ENCODE data around the gene FGFR2. TPM values are rescaled to one million over a fixed set of nuclear protein-coding genes. Genes with fewer than 3 reads are reported as not detected.

Gene FGFR2
- total and polyA plus RNA-seq, 4 donors: 11.4 to 69.9 (median 31.9) TPM

DNA sequence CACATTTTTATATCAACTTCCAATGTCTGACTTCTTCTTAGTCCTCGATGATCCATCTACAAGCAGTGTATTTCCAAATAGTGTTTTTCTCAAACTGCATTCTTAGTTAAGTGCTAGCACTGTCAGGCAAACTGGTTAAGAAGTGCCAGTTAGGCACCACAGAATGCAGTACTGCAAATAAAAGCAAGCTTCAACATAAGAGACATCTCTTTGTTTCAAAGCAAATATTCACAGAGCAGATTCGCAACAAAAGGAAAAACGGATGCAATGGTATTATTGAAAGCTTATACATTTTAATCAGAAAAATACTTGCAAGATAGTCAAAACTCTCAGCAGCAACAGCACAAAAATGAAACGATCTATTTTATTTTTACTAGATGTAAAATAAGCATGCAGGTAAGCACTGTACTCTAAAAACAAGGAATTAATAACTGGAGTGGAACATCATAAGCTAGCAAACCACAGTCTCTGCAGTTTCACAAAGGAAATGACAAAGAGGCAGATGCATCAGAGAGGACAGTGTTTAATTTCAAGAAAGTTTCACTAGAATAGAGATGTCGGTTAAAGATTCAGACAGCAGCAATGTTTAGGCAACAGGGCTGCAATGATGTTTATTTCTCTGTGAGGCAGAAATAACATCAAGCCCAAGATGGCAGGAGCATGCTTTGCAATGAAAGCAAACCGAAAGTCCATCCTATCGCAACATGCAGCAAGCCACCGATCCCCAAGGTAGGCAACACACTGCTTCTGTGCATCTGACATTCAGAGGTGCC lies 82.0 kb downstream of the FGFR2 start (continued):
- TF ChIP-seq, protein P1, sequence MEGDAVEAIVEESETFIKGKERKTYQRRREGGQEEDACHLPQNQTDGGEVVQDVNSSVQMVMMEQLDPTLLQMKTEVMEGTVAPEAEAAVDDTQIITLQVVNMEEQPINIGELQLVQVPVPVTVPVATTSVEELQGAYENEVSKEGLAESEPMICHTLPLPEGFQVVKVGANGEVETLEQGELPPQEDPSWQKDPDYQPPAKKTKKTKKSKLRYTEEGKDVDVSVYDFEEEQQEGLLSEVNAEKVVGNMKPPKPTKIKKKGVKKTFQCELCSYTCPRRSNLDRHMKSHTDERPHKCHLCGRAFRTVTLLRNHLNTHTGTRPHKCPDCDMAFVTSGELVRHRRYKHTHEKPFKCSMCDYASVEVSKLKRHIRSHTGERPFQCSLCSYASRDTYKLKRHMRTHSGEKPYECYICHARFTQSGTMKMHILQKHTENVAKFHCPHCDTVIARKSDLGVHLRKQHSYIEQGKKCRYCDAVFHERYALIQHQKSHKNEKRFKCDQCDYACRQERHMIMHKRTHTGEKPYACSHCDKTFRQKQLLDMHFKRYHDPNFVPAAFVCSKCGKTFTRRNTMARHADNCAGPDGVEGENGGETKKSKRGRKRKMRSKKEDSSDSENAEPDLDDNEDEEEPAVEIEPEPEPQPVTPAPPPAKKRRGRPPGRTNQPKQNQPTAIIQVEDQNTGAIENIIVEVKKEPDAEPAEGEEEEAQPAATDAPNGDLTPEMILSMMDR (IDR thresholded peaks at IDR 0.05; ENCODE audit: low read depth, low read length, missing input control): no peak

DNA sequence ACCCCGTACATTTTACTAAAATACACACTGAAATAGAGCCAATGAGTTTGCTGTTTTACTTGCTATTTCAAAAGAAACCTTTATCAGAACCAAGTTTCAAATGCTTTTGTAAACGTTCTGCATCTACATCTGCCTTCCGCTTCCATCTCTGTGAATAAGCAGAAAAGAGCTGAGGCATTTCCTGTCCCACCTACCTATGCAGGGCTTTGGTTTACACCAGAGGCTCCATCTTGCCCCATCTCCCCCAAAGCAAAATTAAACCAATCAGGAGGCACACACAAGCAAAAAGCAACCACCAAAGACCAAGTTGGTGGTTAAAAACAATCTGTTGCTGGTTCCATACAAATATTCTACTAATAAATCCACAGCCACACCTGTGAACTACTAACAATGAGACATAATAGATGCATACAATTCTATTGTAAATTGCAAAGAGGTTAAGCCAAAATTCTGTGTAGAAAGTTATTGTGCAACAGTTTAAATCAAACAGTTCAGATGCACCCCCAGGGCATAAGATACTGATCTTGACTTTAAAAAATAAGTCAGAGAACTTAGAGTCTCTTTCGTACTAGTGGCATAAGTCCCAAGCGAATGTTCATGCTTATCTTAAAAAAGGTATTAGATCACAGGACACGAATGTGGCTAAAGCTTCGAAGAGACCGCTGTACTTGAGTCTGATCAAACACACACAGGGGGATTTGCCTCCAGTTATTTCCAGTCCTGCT lies 83.9 kb downstream of the FGFR2 start:
- no peak overlapping the region for H3K9ac ChIP-seq (ENCODE audit: low read depth in 1 of 2, low read length in 2 of 2)
- no peak for DNase-seq (ENCODE audit: low spot score)
- H3K4me1 ChIP-seq (ENCODE audit: control insufficient read depth in 4 of 4, insufficient read depth in 4 of 4, low read length in 3 of 4): no peaks in the 10 kb centered on the region
- H3K27me3 ChIP-seq (ENCODE audit: control insufficient read depth in 4 of 4, insufficient read depth in 4 of 4, low read length in 3 of 4): no peaks in the 10 kb centered on the region
- H3K27ac ChIP-seq (ENCODE audit: low read depth in 1 of 2, low read length in 2 of 2): no peak overlapping the region
- H3K4me3 ChIP-seq (ENCODE audit: low read depth in 1 of 3, low read length in 3 of 3): no peak overlapping the region
- no peaks in the 10 kb centered on the region for H3K9me3 ChIP-seq (ENCODE audit: control insufficient read depth in 4 of 4, low read length in 3 of 4)
- WGBS: 92% methylated on average over 8 of the region's 8 CpGs
- TF ChIP-seq EGR1 (IDR thresholded peaks at IDR 0.05; ENCODE audit: low read depth in 2 of 2) (no peak), FOXA1 (IDR thresholded peaks at IDR 0.05) (no peak), JUND (IDR thresholded peaks at IDR 0.05) (no peak), RAD21 (IDR thresholded peaks at IDR 0.05) (no peak), HNF4A (conservative IDR thresholded peaks at IDR 0.05) (no peak), TAF1 (conservative IDR thresholded peaks at IDR 0.05) (no peak), HNF4G (IDR thresholded peaks at IDR 0.05) (no peak), RXRA (IDR thresholded peaks at IDR 0.05) (no peak), NR2F2 (IDR thresholded peaks at IDR 0.05) (no peak)
- TF ChIP-seq, protein P2, sequence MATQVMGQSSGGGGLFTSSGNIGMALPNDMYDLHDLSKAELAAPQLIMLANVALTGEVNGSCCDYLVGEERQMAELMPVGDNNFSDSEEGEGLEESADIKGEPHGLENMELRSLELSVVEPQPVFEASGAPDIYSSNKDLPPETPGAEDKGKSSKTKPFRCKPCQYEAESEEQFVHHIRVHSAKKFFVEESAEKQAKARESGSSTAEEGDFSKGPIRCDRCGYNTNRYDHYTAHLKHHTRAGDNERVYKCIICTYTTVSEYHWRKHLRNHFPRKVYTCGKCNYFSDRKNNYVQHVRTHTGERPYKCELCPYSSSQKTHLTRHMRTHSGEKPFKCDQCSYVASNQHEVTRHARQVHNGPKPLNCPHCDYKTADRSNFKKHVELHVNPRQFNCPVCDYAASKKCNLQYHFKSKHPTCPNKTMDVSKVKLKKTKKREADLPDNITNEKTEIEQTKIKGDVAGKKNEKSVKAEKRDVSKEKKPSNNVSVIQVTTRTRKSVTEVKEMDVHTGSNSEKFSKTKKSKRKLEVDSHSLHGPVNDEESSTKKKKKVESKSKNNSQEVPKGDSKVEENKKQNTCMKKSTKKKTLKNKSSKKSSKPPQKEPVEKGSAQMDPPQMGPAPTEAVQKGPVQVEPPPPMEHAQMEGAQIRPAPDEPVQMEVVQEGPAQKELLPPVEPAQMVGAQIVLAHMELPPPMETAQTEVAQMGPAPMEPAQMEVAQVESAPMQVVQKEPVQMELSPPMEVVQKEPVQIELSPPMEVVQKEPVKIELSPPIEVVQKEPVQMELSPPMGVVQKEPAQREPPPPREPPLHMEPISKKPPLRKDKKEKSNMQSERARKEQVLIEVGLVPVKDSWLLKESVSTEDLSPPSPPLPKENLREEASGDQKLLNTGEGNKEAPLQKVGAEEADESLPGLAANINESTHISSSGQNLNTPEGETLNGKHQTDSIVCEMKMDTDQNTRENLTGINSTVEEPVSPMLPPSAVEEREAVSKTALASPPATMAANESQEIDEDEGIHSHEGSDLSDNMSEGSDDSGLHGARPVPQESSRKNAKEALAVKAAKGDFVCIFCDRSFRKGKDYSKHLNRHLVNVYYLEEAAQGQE (IDR thresholded peaks at IDR 0.05): no peak
- TF ChIP-seq, protein P3, sequence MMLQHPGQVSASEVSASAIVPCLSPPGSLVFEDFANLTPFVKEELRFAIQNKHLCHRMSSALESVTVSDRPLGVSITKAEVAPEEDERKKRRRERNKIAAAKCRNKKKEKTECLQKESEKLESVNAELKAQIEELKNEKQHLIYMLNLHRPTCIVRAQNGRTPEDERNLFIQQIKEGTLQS (IDR thresholded peaks at IDR 0.05): no peak
- TF ChIP-seq, protein P1 (IDR thresholded peaks at IDR 0.05; ENCODE audit: low read depth, low read length, missing input control): no peak
- H3K36me3 ChIP-seq (ENCODE audit: control insufficient read depth in 4 of 4, insufficient read depth in 3 of 4, low read depth in 1 of 4, low read length in 3 of 4): peaks cover 0 to 2% (median 0%) of the 10 kb centered on the region in 4 donors

All from liver (tissue), 9 donors.